Uterus (tissue), 4 donors: ENCODE measurements around the gene KCNJ9. TPM values are rescaled to one million over a fixed set of nuclear protein-coding genes. Genes with fewer than 3 reads are reported as not detected.

Experiments
- DNase-seq, 2 donors: peaks; one replicate each; pipeline ENCODE4 v3.0.0-alpha.2; 2019 to 2020
- H3K27ac ChIP-seq, 2 donors: fragments of 200-600 bp; sonication (generic); 1 replicate in 1 of 2; 2 replicates in 1 of 2; pipeline ENCODE4 v1.5.1; 2016 to 2018
- H3K27me3 ChIP-seq, 2 donors: fragments of 200-600 bp; sonication (generic); one replicate each; pipeline ENCODE4 v1.5.1; 2018 to 2019; ENCODE audit warnings: control low read depth in 1 of 2
- H3K36me3 ChIP-seq, 2 donors: fragments of 200-600 bp; sonication (generic); one replicate each; pipeline ENCODE4 v1.5.1; 2019; ENCODE audit warnings: control low read depth in 1 of 2
- H3K4me1 ChIP-seq, 2 donors: fragments of 200-600 bp; sonication (generic); one replicate each; pipeline ENCODE4 v1.5.1; 2018 to 2019; ENCODE audit warnings: control low read depth in 1 of 2
- H3K4me3 ChIP-seq, 2 donors: fragments of 200-600 bp; sonication (generic); 1 replicate in 1 of 2; 2 replicates in 1 of 2; pipeline ENCODE4 v1.5.1; 2018 to 2019; ENCODE audit warnings: mild to moderate bottlenecking in 1 of 2
- H3K9me3 ChIP-seq, 2 donors: fragments of 200-600 bp; sonication (generic); one replicate each; pipeline ENCODE4 v1.5.1; 2019; ENCODE audit warnings: control low read depth in 1 of 2
- CTCF ChIP-seq, 4 experiments: fragments of 200-600 bp in 2 of 4; fragments of 450-650 bp in 2 of 4; sonication (generic) in 2 of 4; IDR thresholded peaks; one replicate each; pipeline ENCODE4 v1.5.1; 2016 to 2019; ENCODE audit warnings: antibody characterized with exemption in 4 of 4, mild to moderate bottlenecking in 2 of 4, moderate library complexity in 1 of 4
- POLR2A ChIP-seq, 2 donors: fragments of 450-650 bp; IDR thresholded peaks; one replicate each; pipeline ENCODE4 v1.6.1; 2016; ENCODE audit warnings: antibody characterized with exemption in 2 of 2, mild to moderate bottlenecking in 1 of 2, moderate library complexity in 1 of 2
- intact Hi-C: fragments of 100-400 bp; cut with DNase I; formaldehyde crosslinking; loops from one replicate; pipeline ENCODE4 v1.15.1; 2023; ENCODE audit warnings: low total_unique reads
- total RNA-seq, 4 donors: library from RNA; depleted of rRNA in 3 of 4; stranded (reverse); fragments of >200 nt in 3 of 4; gene quantifications; one replicate each; pipeline versions ENCODE4 v1.1.0 to v1.2.4, GENCODE V29; 2014 to 2023
- donor health status: DM: yes; HTN: yes; CAD: no.

The KCNJ9 gene
- total RNA-seq, 4 donors from 2014 or later, result 0.28 TPM; not detected in 3

- H3K9me3 ChIP-seq, result no peaks in the 10 kb centered on the region
- no peak for DNase-seq
- H3K4me3 ChIP-seq, result no peak overlapping the region
- TF ChIP-seq POLR2A (IDR thresholded peaks at IDR 0.05), result no peak
- TF ChIP-seq CTCF (IDR thresholded peaks at IDR 0.05), result no peak
- H3K27me3 ChIP-seq, result no peaks in the 10 kb centered on the region
- intact Hi-C loops, result no loop called here
- no peaks in the 10 kb centered on the region for H3K36me3 ChIP-seq
- no peaks in the 10 kb centered on the region for H3K4me1 ChIP-seq
- H3K27ac ChIP-seq, result no peak overlapping the region
Measured at GRCh38 chr1:160134791-160135572, 53.6 kb downstream of the KCNJ9 start.

- Histone ChIP-seq H3K27me3 (no peaks in the 10 kb centered on the region), H3K4me1 (no peaks in the 10 kb centered on the region), H3K36me3 (no peaks in the 10 kb centered on the region), H3K4me3 (no peak overlapping the region), H3K27ac (no peak overlapping the region), H3K9me3 (no peaks in the 10 kb centered on the region)
- intact Hi-C loops, result no loop called here
- no peak for DNase-seq
- no peak for TF ChIP-seq CTCF (IDR thresholded peaks at IDR 0.05)
- TF ChIP-seq POLR2A (IDR thresholded peaks at IDR 0.05), result no peak
Measured at GRCh38 chr1:160136121-160136925, 55.0 kb downstream of the KCNJ9 start.

GRCh38 chr1:160136926-160137200 lies 55.5 kb downstream of the KCNJ9 start:
- Histone ChIP-seq H3K27ac (no peak overlapping the region), H3K4me1 (no peaks in the 10 kb centered on the region), H3K9me3 (no peaks in the 10 kb centered on the region), H3K4me3 (no peak overlapping the region), H3K36me3 (no peaks in the 10 kb centered on the region), H3K27me3 (no peaks in the 10 kb centered on the region)
- DNase-seq, result no peak
- TF ChIP-seq POLR2A (IDR thresholded peaks at IDR 0.05) (no peak), CTCF (IDR thresholded peaks at IDR 0.05) (no peak)
- intact Hi-C loops, result no loop called here

- no peak for DNase-seq
- Histone ChIP-seq H3K36me3 (no peaks in the 10 kb centered on the region), H3K9me3 (no peaks in the 10 kb centered on the region), H3K27me3 (no peaks in the 10 kb centered on the region), H3K4me3 (no peak overlapping the region), H3K4me1 (no peaks in the 10 kb centered on the region), H3K27ac (no peak overlapping the region)
- intact Hi-C loops, result no loop called here
- TF ChIP-seq POLR2A (IDR thresholded peaks at IDR 0.05), result no peak
- TF ChIP-seq CTCF (IDR thresholded peaks at IDR 0.05), result no peak
Measured at GRCh38 chr1:160137216-160137862, 56.0 kb downstream of the KCNJ9 start.

GRCh38 chr1:160139840-160140239 lies 58.5 kb downstream of the KCNJ9 start:
- H3K4me1 ChIP-seq, result no peaks in the 10 kb centered on the region
- H3K4me3 ChIP-seq, result no peak overlapping the region
- H3K27ac ChIP-seq, result no peak overlapping the region
- no peaks in the 10 kb centered on the region for H3K36me3 ChIP-seq
- TF ChIP-seq POLR2A (IDR thresholded peaks at IDR 0.05) (no peak), CTCF (IDR thresholded peaks at IDR 0.05) (no peak)
- no peaks in the 10 kb centered on the region for H3K27me3 ChIP-seq
- intact Hi-C loops, result no loop called here
- no peak for DNase-seq
- H3K9me3 ChIP-seq, result no peaks in the 10 kb centered on the region
